Heart left ventricle (tissue), 13 donors: ENCODE measurements around the gene ZCCHC2.

Experiments
- POLR2A ChIP-seq, 2 donors: fragments of 450-650 bp; IDR thresholded peaks; one replicate each; pipeline ENCODE4 v1.6.1; 2017; ENCODE audit warnings: antibody characterized with exemption in 2 of 2, mild to moderate bottlenecking in 2 of 2, moderate library complexity in 2 of 2
- TF ChIP-seq, protein P1 (sequence below), 12 donors: fragments of 200-600 bp; sonication (generic) in 4 of 12; IDR thresholded peaks; one replicate each; pipeline versions ENCODE4 v1.5.0 to v1.8.0; 2018 to 2022; ENCODE audit warnings: antibody characterized with exemption in 12 of 12, mild to moderate bottlenecking in 5 of 12
- donor health status: ischemic (EF 13 %, LVEDD 7.1; RV severe dilation, severe dysfunction).
- donor health status: DM: no; HTN: yes; CAD: no.
- donor health status: DM: no; HTN: no; CAD: no.
- donor health status: ischemic (EF 25% LVEDD 6.9; RV normal size, moderate dysfunction).
- donor health status: ischemic (EF 25% LVEDD 5.7; RV mildly dilated, moderate dysfunction).
- donor health status: ischemic (EF 35%, LVEDD 5.7; RV mildly dilated, moderate dysfunction).
- donor health status: nonischemic (EF 11% LVEDD 7.7; RV severe dilation, severe dysfunction).
- donor health status: DM: yes; HTN: yes; CAD: no.
- donor health status: PGD.
- donor health status: ischemic (EF 29% LVEDD 5.4; RV normal size, mild dysfunction).
- donor health status: nonischemic (EF 23%, LVEDD 6.1; RV moderate dilation, normal function).

GRCh38 chr18:62572456-62572855 is 49.6 kb downstream of the ZCCHC2 start:
- TF ChIP-seq, protein P1, sequence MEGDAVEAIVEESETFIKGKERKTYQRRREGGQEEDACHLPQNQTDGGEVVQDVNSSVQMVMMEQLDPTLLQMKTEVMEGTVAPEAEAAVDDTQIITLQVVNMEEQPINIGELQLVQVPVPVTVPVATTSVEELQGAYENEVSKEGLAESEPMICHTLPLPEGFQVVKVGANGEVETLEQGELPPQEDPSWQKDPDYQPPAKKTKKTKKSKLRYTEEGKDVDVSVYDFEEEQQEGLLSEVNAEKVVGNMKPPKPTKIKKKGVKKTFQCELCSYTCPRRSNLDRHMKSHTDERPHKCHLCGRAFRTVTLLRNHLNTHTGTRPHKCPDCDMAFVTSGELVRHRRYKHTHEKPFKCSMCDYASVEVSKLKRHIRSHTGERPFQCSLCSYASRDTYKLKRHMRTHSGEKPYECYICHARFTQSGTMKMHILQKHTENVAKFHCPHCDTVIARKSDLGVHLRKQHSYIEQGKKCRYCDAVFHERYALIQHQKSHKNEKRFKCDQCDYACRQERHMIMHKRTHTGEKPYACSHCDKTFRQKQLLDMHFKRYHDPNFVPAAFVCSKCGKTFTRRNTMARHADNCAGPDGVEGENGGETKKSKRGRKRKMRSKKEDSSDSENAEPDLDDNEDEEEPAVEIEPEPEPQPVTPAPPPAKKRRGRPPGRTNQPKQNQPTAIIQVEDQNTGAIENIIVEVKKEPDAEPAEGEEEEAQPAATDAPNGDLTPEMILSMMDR (IDR thresholded peaks at IDR 0.05) = no peak
- no peak for TF ChIP-seq POLR2A (IDR thresholded peaks at IDR 0.05)
